H1 (cell line): ENCODE data around the gene SCMH1. TPM values are rescaled to one million over a fixed set of nuclear protein-coding genes. Genes with fewer than 3 reads are reported as not detected.

Source experiments
- CTCF ChIA-PET: fragments of 300-600 bp; sonication (Branson Sonifier 250); formaldehyde crosslinking; loops from one replicate; lab custom pipeline; 2021; ENCODE audit not compliant: partially characterized antibody; lab: Charles Lee
- POLR2A ChIA-PET: fragments of 300-600 bp; sonication (Branson Sonifier 250); formaldehyde crosslinking; loops from one replicate; lab custom pipeline; 2021; ENCODE audit warnings: inconsistent platforms; ENCODE audit not compliant: partially characterized antibody; lab: Charles Lee
- DNase-seq, 2 experiments: peaks; one replicate each; pipeline versions ENCODE4 v3.0.0 to v3.0.0-alpha.2; 2010 to 2022; ENCODE audit warnings: low spot score in 2 of 2, low read depth in 1 of 2, mixed read lengths in 1 of 2
- FAIRE-seq: peaks from 2 replicates; lab custom pipeline; 2011; peaks lifted over from hg19 to GRCh38; lab: Jason Lieb, UNC
- H2AFZ ChIP-seq: 2 replicates; pipeline ENCODE4 v1.8.1; 2012; ENCODE audit warnings: low read length, inconsistent platforms
- H2AK5ac ChIP-seq: 2 replicates; pipeline ENCODE4 v1.6.1; 2013; ENCODE audit warnings: low read depth, low read length
- H2BK120ac ChIP-seq: replicated peaks from 2 replicates; pipeline ENCODE3; 2013; ENCODE audit warnings: low read depth, low read length, inconsistent platforms
- H2BK12ac ChIP-seq: 2 replicates; pipeline ENCODE4 v1.6.1; 2013; ENCODE audit warnings: low read depth, low read length
- H2BK15ac ChIP-seq: 2 replicates; pipeline ENCODE4 v1.6.1; 2013; ENCODE audit warnings: low read length
- H2BK20ac ChIP-seq: 2 replicates; pipeline ENCODE4 v1.6.1; 2013; ENCODE audit warnings: low read length
- H2BK5ac ChIP-seq: 2 replicates; pipeline ENCODE4 v1.6.1; 2013; ENCODE audit warnings: low read depth, low read length
- H3K14ac ChIP-seq: 2 replicates; pipeline ENCODE4 v1.6.1; 2013; ENCODE audit warnings: inconsistent platforms; ENCODE audit not compliant: insufficient read length
- H3K18ac ChIP-seq: 2 replicates; pipeline ENCODE4 v1.6.1; 2013; ENCODE audit warnings: low read length; ENCODE audit errors: extremely low read depth
- H3K23ac ChIP-seq: 2 replicates; pipeline ENCODE4 v1.6.1; 2013; ENCODE audit warnings: inconsistent platforms; ENCODE audit not compliant: insufficient read length
- H3K23me2 ChIP-seq: 2 replicates; pipeline ENCODE4 v1.6.1; 2013; ENCODE audit warnings: low read depth, low read length
- H3K27ac ChIP-seq: 2 replicates; pipeline ENCODE4 v1.6.1; 2011; ENCODE audit warnings: low read depth, low read length, inconsistent platforms
- H3K27me3 ChIP-seq, 4 experiments: replicated peaks in 1 of 4; 1 replicate in 1 of 4; 2 replicates in 3 of 4; pipeline versions ENCODE4 v1.6.1 to v1.8.1; 2011 to 2013; ENCODE audit warnings: low read length in 3 of 4, mild to moderate bottlenecking in 3 of 4, inconsistent platforms in 2 of 4, mixed read lengths in 2 of 4, moderate library complexity in 1 of 4; ENCODE audit not compliant: control insufficient read depth in 3 of 4, insufficient read depth in 3 of 4; ENCODE audit errors: extremely low read depth in 1 of 4
- H3K36me3 ChIP-seq, 4 experiments: 2 replicates each; pipeline versions ENCODE4 v1.6.1 to v1.8.1; 2011 to 2013; ENCODE audit warnings: mild to moderate bottlenecking in 4 of 4, low read length in 3 of 4, moderate library complexity in 2 of 4, control low read depth in 1 of 4, inconsistent platforms in 1 of 4; ENCODE audit not compliant: insufficient read depth in 4 of 4, control insufficient read depth in 2 of 4
- H3K4ac ChIP-seq: replicated peaks from 2 replicates; pipeline ENCODE3; 2013; ENCODE audit warnings: low read length, low read depth, mixed read lengths, inconsistent platforms; ENCODE audit not compliant: insufficient read length
- H3K4me1 ChIP-seq, 4 experiments: replicated peaks in 1 of 4; 1 replicate in 1 of 4; 2 replicates in 3 of 4; pipeline versions ENCODE4 v1.6.1 to v1.8.1; 2011 to 2013; ENCODE audit warnings: low read length in 3 of 4, inconsistent platforms in 2 of 4, mixed read lengths in 1 of 4; ENCODE audit not compliant: insufficient read depth in 4 of 4, control insufficient read depth in 3 of 4
- H3K4me2 ChIP-seq, 2 experiments: 2 replicates each; pipeline versions ENCODE4 v1.6.1 to v1.8.1; 2011 to 2013; ENCODE audit warnings: low read depth in 2 of 2, low read length in 2 of 2, control low read depth in 1 of 2, inconsistent platforms in 1 of 2, mild to moderate bottlenecking in 1 of 2; ENCODE audit not compliant: insufficient read depth in 1 of 2
- H3K4me3 ChIP-seq, 4 experiments: fragments of 200-600, 300-600 bp in 1 of 4; sonication (generic), shearing (Covaris generic), sonication (Bioruptor Twin) in 1 of 4; 2 replicates each; pipeline versions ENCODE4 v1.5.1 to v1.8.1; 2011 to 2016; ENCODE audit warnings: low read length in 4 of 4, low read depth in 3 of 4, control low read depth in 2 of 4, inconsistent platforms in 2 of 4, mild to moderate bottlenecking in 2 of 4, mixed read lengths in 1 of 4, moderate library complexity in 1 of 4; ENCODE audit not compliant: insufficient read depth in 2 of 4; ENCODE audit errors: extremely low read depth in 1 of 4
- H3K56ac ChIP-seq: replicated peaks from 2 replicates; pipeline ENCODE3; 2013; ENCODE audit warnings: low read depth, mild to moderate bottlenecking, mixed read lengths, low read length, inconsistent platforms; ENCODE audit not compliant: insufficient read length
- H3K79me1 ChIP-seq: 2 replicates; pipeline ENCODE4 v1.6.1; 2013; ENCODE audit warnings: low read depth, low read length, control low read depth
- H3K79me2 ChIP-seq, 2 experiments: 2 replicates each; pipeline versions ENCODE4 v1.6.1 to v1.8.1; 2012 to 2013; ENCODE audit warnings: low read length in 2 of 2, mild to moderate bottlenecking in 2 of 2, inconsistent platforms in 1 of 2; ENCODE audit not compliant: insufficient read depth in 2 of 2, control insufficient read depth in 1 of 2
- H3K9ac ChIP-seq, 4 experiments: replicated peaks in 1 of 4; 1 replicate in 1 of 4; 2 replicates in 3 of 4; pipeline versions ENCODE4 v1.6.1 to v1.8.1; 2011 to 2013; ENCODE audit warnings: low read depth in 3 of 4, low read length in 3 of 4, control low read depth in 2 of 4, mild to moderate bottlenecking in 2 of 4, moderate library complexity in 2 of 4, inconsistent platforms in 1 of 4; ENCODE audit errors: extremely low read depth in 1 of 4
- H3K9me3 ChIP-seq, 2 experiments: 2 replicates each; pipeline versions ENCODE4 v1.6.1 to v1.8.1; 2012 to 2013; ENCODE audit warnings: mild to moderate bottlenecking in 2 of 2, moderate library complexity in 2 of 2, control low read depth in 1 of 2, inconsistent platforms in 1 of 2, low read depth in 1 of 2, low read length in 1 of 2, mixed read lengths in 1 of 2; ENCODE audit not compliant: insufficient read depth in 2 of 2
- H4K20me1 ChIP-seq, 2 experiments: replicated peaks in 1 of 2; 2 replicates each; pipeline versions ENCODE3 to v1.8.1; 2011 to 2013; ENCODE audit warnings: inconsistent platforms in 2 of 2, low read length in 2 of 2, mild to moderate bottlenecking in 1 of 2; ENCODE audit not compliant: insufficient read depth in 2 of 2, control insufficient read depth in 1 of 2
- H4K5ac ChIP-seq: 2 replicates; pipeline ENCODE4 v1.6.1; 2013; ENCODE audit warnings: low read length, low read depth, mixed read lengths, inconsistent platforms; ENCODE audit not compliant: insufficient read length
- H4K8ac ChIP-seq: 2 replicates; pipeline ENCODE4 v1.8.0; 2013; ENCODE audit warnings: mild to moderate bottlenecking, moderate library complexity, low read length, inconsistent platforms; ENCODE audit not compliant: insufficient read depth; ENCODE audit errors: extremely low read depth
- H4K91ac ChIP-seq: replicated peaks from 2 replicates; pipeline ENCODE3; 2013; ENCODE audit warnings: low read length, mixed read lengths, inconsistent platforms; ENCODE audit not compliant: insufficient read length
- EP300 ChIP-seq, 2 experiments: IDR thresholded peaks; 1 replicate in 1 of 2; 2 replicates in 1 of 2; pipeline ENCODE4 v1.6.1; 2011 to 2012; ENCODE audit warnings: low read depth in 2 of 2, low read length in 2 of 2, mild to moderate bottlenecking in 2 of 2, borderline replicate concordance in 1 of 2, inconsistent platforms in 1 of 2, moderate library complexity in 1 of 2
- RNF2 ChIP-seq: fragments of 200-900, 300-1000 bp; sonication (generic); IDR thresholded peaks from 2 replicates; pipeline ENCODE4 v1.7.1; 2016; ENCODE audit warnings: borderline replicate concordance, low read depth, mild to moderate bottlenecking, antibody characterized with exemption, low read length; ENCODE audit not compliant: poor library complexity, severe bottlenecking; ENCODE audit errors: missing control alignments
- SP2 ChIP-seq: IDR thresholded peaks from 2 replicates; pipeline ENCODE4 v1.6.1; 2012; ENCODE audit warnings: mild to moderate bottlenecking, low read length, inconsistent platforms
- SRF ChIP-seq: IDR thresholded peaks from 2 replicates; pipeline ENCODE4 v1.6.1; 2011; ENCODE audit warnings: mild to moderate bottlenecking, low read depth, low read length, moderate library complexity
- WGBS, 2 experiments: shearing (Covaris generic) in 1 of 2; methylation state at CpG; one replicate each; pipeline versions ENCODE4 v1.1.6 to v1.1.7; 2013 to 2015; ENCODE audit warnings: low lambda C conversion rate in 2 of 2, mixed read lengths in 2 of 2, inconsistent platforms in 1 of 2, low coverage in 1 of 2, missing lambda C conversion rate in 1 of 2; ENCODE audit not compliant: insufficient replicate concordance in 2 of 2, insufficient coverage in 1 of 2, insufficient read length in 1 of 2; ENCODE audit errors: extremely low coverage in 1 of 2, missing lambda C conversion rate in 1 of 2; 5-methylcytosine and 5-hydroxymethylcytosine counted together
- polyA plus RNA-seq, 7 experiments: library from polyadenylated mRNA; depleted of rRNA in 3 of 7; stranded (reverse) in 5 of 7; unstranded in 2 of 7; fragments of >200 nt in 5 of 7; fragments of 200-250 nt in 2 of 7; gene quantifications; 1 replicate in 5 of 7; 2 replicates in 1 of 7; 4 replicates in 1 of 7; pipeline versions ENCODE4 v1.2.1 to v1.2.3, GENCODE V29; 2011 to 2013; ENCODE audit warnings: missing spikeins in 2 of 7, mixed read lengths in 2 of 7
- total RNA-seq: library from RNA; stranded (reverse); fragmentation: NEBNext Ultra II Directional; extraction: Animal tissue kit (Norgen Biotek cat#: 25700); gene quantifications from 2 replicates; pipeline ENCODE4 v1.2.1, GENCODE V29; 2021
- TF ChIP-seq, protein P1 (sequence below): IDR thresholded peaks from 2 replicates; pipeline ENCODE4 v1.6.1; 2012; ENCODE audit warnings: inconsistent platforms

The SCMH1 gene
- total and polyA plus RNA-seq, 2 of the 8 experiments (the other 6 are each of a cell fraction or from before 2014, with no cell fraction given), result 16.6 to 30.7 TPM

DNA sequence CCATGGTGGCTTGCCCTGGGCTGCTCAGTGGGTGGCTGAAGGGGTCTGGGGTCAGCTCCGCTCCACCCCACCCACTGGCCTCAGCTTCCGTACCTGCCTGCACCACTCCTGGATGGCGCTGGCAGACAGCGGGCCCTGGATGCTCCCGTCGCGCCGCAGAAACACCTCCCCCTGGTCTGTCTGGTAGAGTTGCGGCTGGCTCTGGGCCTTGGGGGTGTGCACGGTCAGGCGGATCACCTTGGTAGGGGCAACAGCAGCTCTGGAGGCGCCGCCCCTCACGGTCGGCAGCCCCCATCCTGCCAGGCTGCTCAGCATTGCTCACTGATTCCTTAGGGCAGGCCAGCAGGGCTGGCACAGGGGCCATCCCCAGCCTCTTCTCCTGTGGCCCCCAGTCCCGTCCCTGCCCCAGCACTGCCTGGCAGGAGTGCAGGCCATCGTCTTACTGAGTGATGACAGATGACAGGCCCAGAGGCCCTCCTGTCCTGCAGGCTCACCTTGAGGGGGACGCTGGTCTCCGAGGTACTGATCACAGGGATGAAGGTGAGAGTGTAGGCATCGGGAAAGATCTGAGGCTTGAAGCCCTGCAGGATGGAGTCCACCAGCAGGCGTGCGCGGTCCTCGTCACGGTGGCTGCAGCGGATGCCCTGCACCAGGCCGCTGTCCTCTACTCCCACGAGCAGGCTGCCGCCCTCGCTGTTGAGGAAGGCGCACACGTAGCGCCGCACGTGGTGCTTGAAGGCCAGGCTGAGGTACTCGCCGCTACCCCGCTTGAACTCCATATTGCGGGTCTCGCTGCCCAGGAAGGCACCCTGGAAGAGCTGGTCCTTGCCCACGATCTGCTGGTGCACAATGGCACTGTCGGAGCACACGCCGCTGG lies 224.7 kb downstream of the SCMH1 start:
- Histone ChIP-seq H2BK20ac (no peak overlapping the region), H3K36me3 (peaks cover 6 to 40% (median 27%) of the 10 kb centered on the region in 4 experiments; a peak in 6 of 8 replicates), H3K23ac (no peak overlapping the region), H2AK5ac (no peak overlapping the region), H2BK15ac (no peak overlapping the region), H3K4me3 (no peak overlapping the region), H3K79me2 (no peaks in the 10 kb centered on the region), H3K18ac (no peak overlapping the region), H2BK5ac (no peak overlapping the region), H2AFZ (no peak overlapping the region), H2BK120ac (no peak overlapping the region), H3K56ac (no peak overlapping the region), H3K79me1 (no peaks in the 10 kb centered on the region; the same call in 1 of the 2 replicates), H3K4ac (no peak overlapping the region), H3K27ac (no peak overlapping the region), H3K23me2 (no peaks in the 10 kb centered on the region), H4K91ac (no peak overlapping the region), H3K9ac (no peak overlapping the region), H3K27me3 (no peaks in the 10 kb centered on the region; a peak in 2 of 7 replicates), H2BK12ac (no peak overlapping the region), H3K14ac (no peak overlapping the region), H3K9me3 (no peaks in the 10 kb centered on the region), H4K5ac (no peak overlapping the region), H3K4me1 (peaks cover 0 to 7% (median 4%) of the 10 kb centered on the region in 4 experiments; a peak in 4 of 7 replicates), H4K8ac (peak overlapping the region; percentile 53; the same call in 1 of the 2 replicates), H4K20me1 (peaks cover 8 to 10% of the 10 kb centered on the region in 2 experiments), H3K4me2 (no peak overlapping the region)
- FAIRE-seq (no peak), DNase-seq (no peak)
- TF ChIP-seq EP300 (IDR thresholded peaks at IDR 0.05; ENCODE audit: borderline replicate concordance in 1 of 2, low read depth in 2 of 2, low read length in 2 of 2) (no peak), SP2 (no peak), RNF2 (no peak), SRF (no peak)
- TF ChIP-seq, protein P1, sequence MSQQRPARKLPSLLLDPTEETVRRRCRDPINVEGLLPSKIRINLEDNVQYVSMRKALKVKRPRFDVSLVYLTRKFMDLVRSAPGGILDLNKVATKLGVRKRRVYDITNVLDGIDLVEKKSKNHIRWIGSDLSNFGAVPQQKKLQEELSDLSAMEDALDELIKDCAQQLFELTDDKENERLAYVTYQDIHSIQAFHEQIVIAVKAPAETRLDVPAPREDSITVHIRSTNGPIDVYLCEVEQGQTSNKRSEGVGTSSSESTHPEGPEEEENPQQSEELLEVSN, result no peak
- ChIA-PET POLR2A (interaction anchor here (1.0 to 3.3 kb wide), 3 partner anchors 7 to 24 kb away, joined by 3 to 17 read pairs (median 8); no protein-coding TSS in a partner anchor), CTCF (no interaction called here)
- 95% methylated on average over 44 of the region's 44 CpGs; no CpG with 5 or more reads in 1 of the 2 experiments for WGBS, 2 experiments
